Measurements from ENCODE around the gene TUBGCP3. TPM values are rescaled to one million over a fixed set of nuclear protein-coding genes. Genes with fewer than 3 reads are reported as not detected.

TUBGCP3 gene
- total RNA-seq, 1 experiment from 2014 or later: 13.7 TPM

DNA sequence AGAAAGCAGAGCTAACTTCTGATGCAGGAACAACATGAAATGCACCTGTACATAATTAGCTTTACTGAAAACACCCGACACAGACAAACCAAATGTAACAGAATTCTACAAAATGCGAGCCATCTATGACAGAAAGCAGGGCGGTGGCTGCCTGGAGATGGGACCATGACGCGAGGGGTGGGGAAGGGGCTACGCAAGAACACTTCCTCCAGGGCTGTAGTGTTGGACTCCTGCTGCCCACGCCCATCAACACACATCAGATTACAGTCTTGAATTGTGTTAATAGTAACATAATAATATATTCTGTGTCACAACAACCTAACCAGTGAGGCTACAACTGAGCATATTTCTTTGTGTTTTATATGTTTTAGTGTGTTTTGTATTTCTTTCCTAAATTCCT is 108.6 kb downstream of the TUBGCP3 start:
- TF ChIP-seq, protein P1, sequence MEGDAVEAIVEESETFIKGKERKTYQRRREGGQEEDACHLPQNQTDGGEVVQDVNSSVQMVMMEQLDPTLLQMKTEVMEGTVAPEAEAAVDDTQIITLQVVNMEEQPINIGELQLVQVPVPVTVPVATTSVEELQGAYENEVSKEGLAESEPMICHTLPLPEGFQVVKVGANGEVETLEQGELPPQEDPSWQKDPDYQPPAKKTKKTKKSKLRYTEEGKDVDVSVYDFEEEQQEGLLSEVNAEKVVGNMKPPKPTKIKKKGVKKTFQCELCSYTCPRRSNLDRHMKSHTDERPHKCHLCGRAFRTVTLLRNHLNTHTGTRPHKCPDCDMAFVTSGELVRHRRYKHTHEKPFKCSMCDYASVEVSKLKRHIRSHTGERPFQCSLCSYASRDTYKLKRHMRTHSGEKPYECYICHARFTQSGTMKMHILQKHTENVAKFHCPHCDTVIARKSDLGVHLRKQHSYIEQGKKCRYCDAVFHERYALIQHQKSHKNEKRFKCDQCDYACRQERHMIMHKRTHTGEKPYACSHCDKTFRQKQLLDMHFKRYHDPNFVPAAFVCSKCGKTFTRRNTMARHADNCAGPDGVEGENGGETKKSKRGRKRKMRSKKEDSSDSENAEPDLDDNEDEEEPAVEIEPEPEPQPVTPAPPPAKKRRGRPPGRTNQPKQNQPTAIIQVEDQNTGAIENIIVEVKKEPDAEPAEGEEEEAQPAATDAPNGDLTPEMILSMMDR (IDR thresholded peaks at IDR 0.05; ENCODE audit: unreplicated experiment): no peak
- DNase-seq: no peak
- no peaks in the 10 kb centered on the region for H3K36me3 Mint-ChIP-seq (ENCODE audit: insufficient read depth, unreplicated experiment)
- no peaks in the 10 kb centered on the region for H3K9me3 Mint-ChIP-seq (ENCODE audit: low read depth, unreplicated experiment)
- H3K4me3 Mint-ChIP-seq (ENCODE audit: low read depth, unreplicated experiment): no peak overlapping the region
- intact Hi-C loops (cut with micrococcal nuclease; ENCODE audit: unreplicated experiment): no loop called here
- no peaks in the 10 kb centered on the region for H3K4me1 Mint-ChIP-seq (ENCODE audit: low read depth, unreplicated experiment)
- no TSS peak for BruUV-seq (replicated peaks)
- H3K27ac Mint-ChIP-seq (ENCODE audit: unreplicated experiment): no peak overlapping the region
- no peaks in the 10 kb centered on the region for H3K27me3 Mint-ChIP-seq (ENCODE audit: unreplicated experiment)
- CTCF ChIA-PET: no interaction called here

DNA sequence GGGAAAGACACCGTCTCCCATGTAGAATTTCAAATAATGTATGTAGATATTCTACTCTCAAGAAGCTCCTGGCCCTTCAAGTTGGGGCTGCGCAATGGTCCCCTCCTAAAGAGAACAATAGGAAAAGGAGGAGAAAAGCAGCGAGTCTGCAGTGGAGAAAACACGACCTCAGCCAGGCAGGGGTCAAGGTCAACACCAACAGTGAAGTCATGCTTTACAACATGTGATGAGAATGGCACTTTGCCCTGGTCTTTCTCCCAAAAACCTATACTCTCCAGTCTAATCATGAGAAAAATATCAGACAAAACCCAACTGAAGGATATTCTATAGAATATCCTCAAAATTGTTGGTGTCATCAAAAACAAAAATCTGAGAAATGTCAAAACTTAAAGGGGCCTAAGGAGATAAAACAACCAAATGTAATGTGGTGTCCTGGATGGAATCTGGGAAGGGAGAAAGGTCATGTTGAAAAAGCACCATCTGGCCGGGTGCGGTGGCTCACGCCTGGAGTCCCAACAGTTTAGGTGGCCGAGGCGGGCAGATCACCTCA is 110.8 kb downstream of the TUBGCP3 start:
- Mint-ChIP-seq H3K4me3 (ENCODE audit: low read depth, unreplicated experiment) (no peak overlapping the region), H3K27me3 (ENCODE audit: unreplicated experiment) (no peaks in the 10 kb centered on the region), H3K36me3 (ENCODE audit: insufficient read depth, unreplicated experiment) (no peaks in the 10 kb centered on the region), H3K27ac (ENCODE audit: unreplicated experiment) (no peak overlapping the region), H3K4me1 (ENCODE audit: low read depth, unreplicated experiment) (no peaks in the 10 kb centered on the region), H3K9me3 (ENCODE audit: low read depth, unreplicated experiment) (no peaks in the 10 kb centered on the region)
- intact Hi-C loops (cut with micrococcal nuclease; ENCODE audit: unreplicated experiment): no loop called here
- TF ChIP-seq, protein P1 (IDR thresholded peaks at IDR 0.05; ENCODE audit: unreplicated experiment): no peak
- no TSS peak for BruUV-seq (replicated peaks)
- CTCF ChIA-PET: no interaction called here
- no peak for DNase-seq

DNA sequence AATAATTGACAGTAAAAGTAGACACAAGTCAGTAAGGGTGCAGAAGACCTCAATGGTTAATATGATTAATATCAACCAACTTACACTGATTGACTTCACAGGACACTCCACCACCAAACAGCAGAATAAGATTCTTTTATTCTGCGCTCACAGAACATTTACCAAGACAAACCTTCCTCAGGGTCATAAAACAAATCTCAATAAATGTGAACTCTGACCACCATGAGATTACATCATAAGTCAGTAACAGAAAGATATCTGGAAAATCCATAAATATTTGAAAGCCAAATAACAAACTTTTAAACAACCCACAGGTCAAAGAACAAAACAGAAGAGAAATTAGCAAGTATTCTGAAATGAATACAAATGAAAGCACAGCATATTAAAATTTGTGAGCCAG is 112.1 kb downstream of the TUBGCP3 start:
- TF ChIP-seq, protein P1 (IDR thresholded peaks at IDR 0.05; ENCODE audit: unreplicated experiment): no peak
- Mint-ChIP-seq H3K4me3 (ENCODE audit: low read depth, unreplicated experiment) (no peak overlapping the region), H3K27ac (ENCODE audit: unreplicated experiment) (no peak overlapping the region), H3K4me1 (ENCODE audit: low read depth, unreplicated experiment) (no peaks in the 10 kb centered on the region), H3K27me3 (ENCODE audit: unreplicated experiment) (no peaks in the 10 kb centered on the region), H3K9me3 (ENCODE audit: low read depth, unreplicated experiment) (no peaks in the 10 kb centered on the region), H3K36me3 (ENCODE audit: insufficient read depth, unreplicated experiment) (no peaks in the 10 kb centered on the region)
- no peak for DNase-seq
- no TSS peak for BruUV-seq (replicated peaks)
- CTCF ChIA-PET: no interaction called here
- intact Hi-C loops (cut with micrococcal nuclease; ENCODE audit: unreplicated experiment): no loop called here

DNA sequence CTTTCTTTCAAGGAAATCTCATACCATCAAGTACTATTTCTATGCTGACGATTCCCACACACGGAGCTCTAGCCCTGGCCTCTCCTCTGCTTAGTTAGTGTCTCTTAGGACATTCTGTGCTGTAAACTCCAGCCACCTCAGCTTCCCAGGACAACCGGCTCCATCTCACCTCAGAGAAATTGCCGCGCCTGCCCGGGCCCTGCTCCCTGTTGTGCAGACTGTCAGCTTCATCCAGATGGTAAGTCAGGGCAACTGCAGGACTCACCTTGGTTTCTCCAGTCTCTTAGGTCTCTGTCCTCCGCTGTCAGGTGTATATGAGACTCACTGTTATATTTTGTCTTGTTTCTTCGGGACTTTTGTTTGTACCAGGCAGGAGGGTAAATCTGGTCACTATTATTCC is 113.1 kb downstream of the TUBGCP3 start:
- no TSS peak for BruUV-seq (replicated peaks)
- no peaks in the 10 kb centered on the region for H3K9me3 Mint-ChIP-seq (ENCODE audit: low read depth, unreplicated experiment)

More for the DNA sequence above, 113.1 kb downstream of the TUBGCP3 start:
- Mint-ChIP-seq H3K4me1 (ENCODE audit: low read depth, unreplicated experiment) (no peaks in the 10 kb centered on the region), H3K4me3 (ENCODE audit: low read depth, unreplicated experiment) (no peak overlapping the region), H3K27me3 (ENCODE audit: unreplicated experiment) (no peaks in the 10 kb centered on the region), H3K27ac (ENCODE audit: unreplicated experiment) (no peak overlapping the region), H3K36me3 (ENCODE audit: insufficient read depth, unreplicated experiment) (no peaks in the 10 kb centered on the region)
- intact Hi-C loops (cut with micrococcal nuclease; ENCODE audit: unreplicated experiment): no loop called here
- TF ChIP-seq, protein P1 (IDR thresholded peaks at IDR 0.05; ENCODE audit: unreplicated experiment): no peak
- CTCF ChIA-PET: no interaction called here
- no peak for DNase-seq
